ENCODE data around the gene GRK3. TPM values are rescaled to one million over a fixed set of nuclear protein-coding genes. Genes with fewer than 3 reads are reported as not detected.
A peak's percentile ranks its signal among the peaks of the same experiment; 100 is the strongest.

GRK3 gene
- total RNA-seq, 2 donors from 2014 or later, result 5.8 to 27.2 TPM

- no peak for ATAC-seq (replicated peaks)
- H3K36me3 Mint-ChIP-seq (ENCODE audit: low read depth), result no peaks in the 10 kb centered on the region
- H3K27ac Mint-ChIP-seq, result peak overlapping the region; percentile 98
- peaks cover 23% of the 10 kb centered on the region for H3K4me1 Mint-ChIP-seq
- peak overlapping the region; percentile 76 for H3K4me3 Mint-ChIP-seq
- peaks cover 5% of the 10 kb centered on the region for H3K27me3 Mint-ChIP-seq
- no peaks in the 10 kb centered on the region for H3K9me3 Mint-ChIP-seq
Observed at GRCh38 chr22:25750569-25751173, 186.2 kb downstream of the GRK3 start.

GRCh38 chr22:25751174-25751581 lies 186.7 kb downstream of the GRK3 start:
- Mint-ChIP-seq H3K27ac (peak overlapping the region; percentile 98), H3K4me3 (peak overlapping the region; percentile 76), H3K36me3 (ENCODE audit: low read depth) (no peaks in the 10 kb centered on the region), H3K9me3 (no peaks in the 10 kb centered on the region), H3K4me1 (peaks cover 21% of the 10 kb centered on the region), H3K27me3 (peaks cover 5% of the 10 kb centered on the region)
- no peak for ATAC-seq (replicated peaks)

- peaks cover 19% of the 10 kb centered on the region for H3K4me1 Mint-ChIP-seq
- peaks cover 5% of the 10 kb centered on the region for H3K27me3 Mint-ChIP-seq
- H3K4me3 Mint-ChIP-seq, result no peak overlapping the region
- no peak overlapping the region for H3K27ac Mint-ChIP-seq
- no peak for ATAC-seq (replicated peaks)
- no peaks in the 10 kb centered on the region for H3K36me3 Mint-ChIP-seq (ENCODE audit: low read depth)
- H3K9me3 Mint-ChIP-seq, result no peaks in the 10 kb centered on the region
Observed at GRCh38 chr22:25752615-25753214, 188.2 kb downstream of the GRK3 start.

GRCh38 chr22:25753252-25753651 lies 188.8 kb downstream of the GRK3 start:
- Mint-ChIP-seq H3K9me3 (no peaks in the 10 kb centered on the region), H3K36me3 (ENCODE audit: low read depth) (no peaks in the 10 kb centered on the region), H3K27me3 (peaks cover 5% of the 10 kb centered on the region), H3K4me1 (peaks cover 19% of the 10 kb centered on the region), H3K27ac (no peak overlapping the region), H3K4me3 (no peak overlapping the region)
- no peak for ATAC-seq (replicated peaks)

GRCh38 chr22:25754527-25755202 lies 190.2 kb downstream of the GRK3 start:
- Mint-ChIP-seq H3K27ac (no peak overlapping the region), H3K27me3 (peaks cover 3% of the 10 kb centered on the region), H3K36me3 (ENCODE audit: low read depth) (no peaks in the 10 kb centered on the region), H3K4me1 (peaks cover 9% of the 10 kb centered on the region), H3K9me3 (no peaks in the 10 kb centered on the region), H3K4me3 (no peak overlapping the region)
- ATAC-seq (replicated peaks), result no peak

GRCh38 chr22:25757686-25758085 lies 193.2 kb downstream of the GRK3 start:
- Mint-ChIP-seq H3K36me3 (ENCODE audit: low read depth) (no peaks in the 10 kb centered on the region), H3K4me3 (no peak overlapping the region), H3K27ac (no peak overlapping the region), H3K4me1 (no peaks in the 10 kb centered on the region), H3K27me3 (no peaks in the 10 kb centered on the region), H3K9me3 (no peaks in the 10 kb centered on the region)
- no peak for ATAC-seq (replicated peaks)

GRCh38 chr22:25758316-25758715 lies 193.8 kb downstream of the GRK3 start:
- ATAC-seq (replicated peaks), result no peak
- H3K4me1 Mint-ChIP-seq, result no peaks in the 10 kb centered on the region

GRCh38 chr22:25759825-25760231 lies 195.4 kb downstream of the GRK3 start:
- ATAC-seq (replicated peaks), result no peak
- Mint-ChIP-seq H3K36me3 (ENCODE audit: low read depth) (no peaks in the 10 kb centered on the region), H3K27me3 (no peaks in the 10 kb centered on the region), H3K4me3 (no peak overlapping the region), H3K27ac (no peak overlapping the region), H3K4me1 (no peaks in the 10 kb centered on the region), H3K9me3 (no peaks in the 10 kb centered on the region)

More at GRCh38 chr22:25758316-25758715, 193.8 kb downstream of the GRK3 start:
- Mint-ChIP-seq H3K27ac (no peak overlapping the region), H3K4me3 (no peak overlapping the region), H3K27me3 (no peaks in the 10 kb centered on the region), H3K36me3 (ENCODE audit: low read depth) (no peaks in the 10 kb centered on the region), H3K9me3 (no peaks in the 10 kb centered on the region)

- no peaks in the 10 kb centered on the region for H3K9me3 Mint-ChIP-seq
- no peaks in the 10 kb centered on the region for H3K36me3 Mint-ChIP-seq (ENCODE audit: low read depth)
- no peaks in the 10 kb centered on the region for H3K27me3 Mint-ChIP-seq
- H3K4me1 Mint-ChIP-seq, result no peaks in the 10 kb centered on the region
- no peak overlapping the region for H3K27ac Mint-ChIP-seq
- H3K4me3 Mint-ChIP-seq, result no peak overlapping the region
- no peak for ATAC-seq (replicated peaks)
Observed at GRCh38 chr22:25760294-25760693, 195.8 kb downstream of the GRK3 start.

- Mint-ChIP-seq H3K4me3 (no peak overlapping the region), H3K4me1 (no peaks in the 10 kb centered on the region), H3K9me3 (peaks cover 4% of the 10 kb centered on the region), H3K27me3 (no peaks in the 10 kb centered on the region), H3K27ac (no peak overlapping the region), H3K36me3 (ENCODE audit: low read depth) (no peaks in the 10 kb centered on the region)
- ATAC-seq (replicated peaks), result no peak
Observed at GRCh38 chr22:25760848-25761595, 196.5 kb downstream of the GRK3 start.

- Mint-ChIP-seq H3K4me3 (no peak overlapping the region), H3K36me3 (ENCODE audit: low read depth) (no peaks in the 10 kb centered on the region), H3K27ac (no peak overlapping the region), H3K27me3 (no peaks in the 10 kb centered on the region), H3K4me1 (no peaks in the 10 kb centered on the region), H3K9me3 (peaks cover 14% of the 10 kb centered on the region)
- no peak for ATAC-seq (replicated peaks)
Observed at GRCh38 chr22:25762147-25762546, 197.7 kb downstream of the GRK3 start.

- no peaks in the 10 kb centered on the region for H3K27me3 Mint-ChIP-seq
- no peak overlapping the region for H3K27ac Mint-ChIP-seq
- no peaks in the 10 kb centered on the region for H3K36me3 Mint-ChIP-seq (ENCODE audit: low read depth)
- H3K9me3 Mint-ChIP-seq, result peaks cover 14% of the 10 kb centered on the region
- H3K4me1 Mint-ChIP-seq, result no peaks in the 10 kb centered on the region
- ATAC-seq (replicated peaks), result no peak
- H3K4me3 Mint-ChIP-seq, result no peak overlapping the region
Observed at GRCh38 chr22:25763239-25763777, 198.8 kb downstream of the GRK3 start.

- Mint-ChIP-seq H3K27ac (no peak overlapping the region), H3K4me1 (no peaks in the 10 kb centered on the region), H3K27me3 (peaks cover 4% of the 10 kb centered on the region), H3K9me3 (peaks cover 14% of the 10 kb centered on the region), H3K4me3 (no peak overlapping the region), H3K36me3 (ENCODE audit: low read depth) (no peaks in the 10 kb centered on the region)
- no peak for ATAC-seq (replicated peaks)
Observed at GRCh38 chr22:25764270-25765015, 200.0 kb downstream of the GRK3 start.

GRCh38 chr22:25765016-25765367 lies 200.5 kb downstream of the GRK3 start:
- no peak for ATAC-seq (replicated peaks)
- H3K36me3 Mint-ChIP-seq (ENCODE audit: low read depth), result no peaks in the 10 kb centered on the region
- no peaks in the 10 kb centered on the region for H3K4me1 Mint-ChIP-seq
- peaks cover 4% of the 10 kb centered on the region for H3K27me3 Mint-ChIP-seq
- H3K27ac Mint-ChIP-seq, result no peak overlapping the region
- peaks cover 14% of the 10 kb centered on the region for H3K9me3 Mint-ChIP-seq
- no peak overlapping the region for H3K4me3 Mint-ChIP-seq
